Inflammatory macrophage treated with lipopolysaccharide for 4 hours (primary cell): ENCODE data around the gene MYO9A.
"Not testable (repeated sequence)": the region's sequence is repeated elsewhere in the genome, so short reads cannot be mapped to it uniquely, and the experiment has no call there.

Experiments used
- DNase-seq: peaks from one replicate; pipeline ENCODE4 v3.0.0-alpha.2; 2020

MYO9A gene

DNA sequence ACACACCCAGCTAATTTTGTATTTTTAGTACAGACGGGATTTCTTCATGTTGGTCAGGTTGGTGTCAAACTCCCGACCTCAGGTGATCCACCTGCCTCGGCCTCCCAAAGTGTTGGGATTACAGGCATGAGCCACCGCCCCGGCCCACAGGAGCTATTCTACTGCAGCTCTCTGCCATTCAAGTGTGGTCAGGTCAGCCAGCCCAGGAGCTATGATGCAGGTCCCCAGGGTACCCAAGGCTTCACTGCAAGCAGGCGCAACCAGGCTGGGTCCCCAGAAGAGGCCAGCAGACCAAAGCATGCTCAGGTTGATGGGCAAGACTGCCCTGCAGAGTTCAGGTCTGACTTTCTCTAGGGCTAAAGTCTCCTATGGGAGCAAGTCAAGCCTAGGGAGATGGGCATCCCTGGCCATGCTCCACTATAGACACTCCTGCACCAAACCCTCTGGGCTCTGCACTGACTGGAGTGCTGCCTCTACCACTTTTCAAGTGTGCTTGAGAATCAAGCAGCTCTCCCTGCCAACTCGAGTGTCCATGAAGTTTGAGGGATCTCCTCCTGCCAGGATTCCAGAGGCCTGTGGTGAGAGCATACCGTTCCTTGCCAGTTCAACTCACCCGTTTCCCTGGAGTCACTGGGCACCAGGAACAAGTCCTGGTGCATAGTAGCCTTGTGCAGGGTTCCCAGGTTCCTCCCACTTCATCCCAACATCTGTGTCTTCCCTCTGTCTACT, 30.9 kb downstream of the MYO9A start:
- no peak for DNase-seq

DNA sequence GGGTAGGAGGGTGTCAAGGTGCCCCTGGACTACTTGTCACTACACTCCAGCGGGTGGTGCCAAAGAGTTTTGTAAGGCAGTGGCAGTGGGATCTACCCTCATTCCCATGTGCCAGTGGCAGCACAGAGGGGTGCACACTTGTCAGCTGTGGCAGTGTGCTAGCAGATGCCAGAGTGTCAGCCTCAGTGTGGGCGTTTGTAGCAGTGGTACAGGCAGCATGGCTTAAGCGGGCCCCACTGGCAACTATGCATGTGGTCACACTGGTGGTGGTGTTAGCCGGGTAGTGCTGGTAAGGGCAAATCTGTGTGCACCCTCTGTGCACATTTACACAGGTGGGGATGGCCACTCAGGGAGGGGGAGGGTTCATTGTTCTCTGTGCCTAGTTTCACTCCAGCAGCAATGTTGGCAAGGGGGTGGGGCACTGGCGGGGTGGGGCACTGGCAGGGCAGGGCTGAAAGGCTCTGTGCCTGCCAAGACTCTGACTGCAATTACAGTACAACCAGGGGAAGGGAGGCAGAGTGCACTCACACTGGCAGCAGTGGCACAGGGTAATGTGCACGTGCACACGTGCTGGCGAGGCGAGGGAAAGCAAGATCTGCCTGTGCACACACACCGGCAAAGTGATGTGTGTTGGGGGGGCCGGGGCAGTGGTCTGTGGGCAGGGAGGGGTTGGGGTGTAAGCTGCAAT, 31.8 kb downstream of the MYO9A start:
- no peak for DNase-seq

DNA sequence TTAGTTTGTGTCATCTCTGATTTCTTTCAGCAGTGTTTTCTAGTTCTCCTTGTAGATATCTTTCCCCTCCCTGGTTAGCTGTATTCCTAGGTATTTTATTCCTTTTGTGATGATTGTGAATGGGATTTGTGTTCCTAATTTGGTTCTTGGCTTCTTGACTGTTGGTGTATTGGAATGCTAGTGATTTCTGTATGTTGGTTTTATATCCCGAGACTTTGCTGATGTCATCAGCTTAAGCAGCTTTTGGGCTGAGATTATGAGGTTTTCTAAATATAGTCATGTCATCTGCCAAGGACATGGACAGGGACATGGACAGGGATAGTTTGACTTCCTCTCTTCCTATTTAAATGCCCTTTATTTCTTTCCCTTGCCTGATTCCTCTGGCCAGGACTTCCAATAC, 35.8 kb downstream of the MYO9A start:
- no peak for DNase-seq

DNA sequence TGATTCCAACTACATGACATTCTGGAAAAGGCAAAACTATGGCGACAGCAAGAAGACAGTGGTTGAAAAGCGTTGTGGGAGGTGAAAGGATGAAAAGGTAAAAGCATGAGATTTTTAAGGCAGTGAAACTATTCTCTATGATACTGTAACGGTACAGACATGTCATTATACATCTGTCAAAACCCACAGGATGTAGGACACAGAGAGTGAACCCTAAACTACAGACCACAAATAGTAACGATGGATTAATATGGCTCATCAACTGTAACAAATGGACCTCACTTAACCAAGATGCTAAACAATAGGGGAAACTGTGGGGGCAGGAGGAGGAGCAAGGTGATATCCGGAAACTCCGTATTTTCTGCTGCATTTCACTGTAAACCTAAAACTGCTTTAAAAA, 39.1 kb downstream of the MYO9A start:
- DNase-seq: no peak

DNA sequence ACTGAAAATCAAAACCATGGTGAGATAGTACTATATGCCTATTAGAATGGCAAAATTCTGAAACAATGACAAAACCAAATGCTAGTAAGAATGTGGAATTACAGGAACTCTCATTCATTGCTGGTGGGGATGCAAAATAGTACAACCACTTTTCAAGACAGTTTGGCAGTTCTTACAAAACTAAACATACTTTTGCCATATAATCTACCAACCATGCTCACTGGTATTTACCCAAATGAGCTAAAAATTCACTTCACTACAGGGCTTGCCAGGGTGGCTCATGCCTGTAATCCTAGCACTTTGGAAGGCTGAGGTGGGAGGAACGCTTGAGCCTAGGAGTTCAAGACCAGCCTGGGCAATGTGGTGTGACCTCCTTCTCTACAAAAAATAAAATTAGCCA, 40.0 kb downstream of the MYO9A start:
- no peak for DNase-seq

DNA sequence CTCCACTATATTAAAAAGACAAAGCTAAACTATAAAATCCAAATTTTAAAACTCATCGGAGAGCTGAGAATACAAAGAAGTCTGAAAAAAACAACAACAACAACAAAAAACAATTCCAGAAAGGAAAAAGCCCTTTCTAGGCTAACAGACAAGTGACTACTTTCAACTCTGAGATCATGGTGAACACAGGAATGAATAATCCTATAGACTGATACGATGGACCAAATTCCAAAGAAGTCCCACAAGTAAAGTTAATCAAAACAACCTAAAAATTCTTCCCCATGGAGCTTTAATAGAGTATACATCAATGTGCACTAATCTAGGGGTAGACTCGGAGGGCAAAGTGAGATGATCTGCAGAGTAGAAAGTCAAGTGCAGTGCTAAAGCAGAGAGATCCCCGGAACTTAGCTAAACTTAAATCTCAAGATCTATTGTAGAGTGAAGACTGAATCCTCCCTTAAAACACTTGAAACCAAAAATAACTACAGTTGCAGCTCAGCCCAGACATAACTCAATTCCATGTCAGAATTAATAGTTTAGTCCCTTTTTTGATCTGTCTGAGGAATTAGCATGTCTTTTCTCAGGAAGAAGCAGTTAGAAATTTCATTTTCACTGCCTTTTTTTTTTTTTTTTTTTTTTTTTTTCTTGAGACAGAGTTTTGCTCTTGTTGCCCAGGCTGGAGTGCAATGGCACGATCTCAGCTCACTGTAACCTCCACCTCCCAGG, 43.5 kb downstream of the MYO9A start:
- no peak for DNase-seq

DNA sequence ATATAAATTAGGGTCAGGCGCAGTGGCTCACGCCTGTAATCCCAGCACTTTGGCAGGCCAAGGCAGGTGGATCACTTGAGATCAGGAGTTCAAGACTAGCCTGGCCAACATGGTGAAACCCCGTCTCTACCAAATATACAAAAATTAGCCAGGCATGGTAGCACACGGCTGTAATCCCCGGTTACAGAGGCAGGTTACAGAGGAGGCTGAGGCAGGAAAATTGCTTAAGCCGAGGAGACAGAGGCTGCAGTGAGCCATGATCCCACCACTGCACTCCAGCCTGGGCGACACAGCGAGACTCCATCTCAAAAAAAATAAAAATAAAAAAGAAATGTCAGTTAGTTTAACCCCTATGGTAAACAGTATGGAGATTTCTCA, 46.5 kb downstream of the MYO9A start:
- DNase-seq: not testable (repeated sequence)

DNA sequence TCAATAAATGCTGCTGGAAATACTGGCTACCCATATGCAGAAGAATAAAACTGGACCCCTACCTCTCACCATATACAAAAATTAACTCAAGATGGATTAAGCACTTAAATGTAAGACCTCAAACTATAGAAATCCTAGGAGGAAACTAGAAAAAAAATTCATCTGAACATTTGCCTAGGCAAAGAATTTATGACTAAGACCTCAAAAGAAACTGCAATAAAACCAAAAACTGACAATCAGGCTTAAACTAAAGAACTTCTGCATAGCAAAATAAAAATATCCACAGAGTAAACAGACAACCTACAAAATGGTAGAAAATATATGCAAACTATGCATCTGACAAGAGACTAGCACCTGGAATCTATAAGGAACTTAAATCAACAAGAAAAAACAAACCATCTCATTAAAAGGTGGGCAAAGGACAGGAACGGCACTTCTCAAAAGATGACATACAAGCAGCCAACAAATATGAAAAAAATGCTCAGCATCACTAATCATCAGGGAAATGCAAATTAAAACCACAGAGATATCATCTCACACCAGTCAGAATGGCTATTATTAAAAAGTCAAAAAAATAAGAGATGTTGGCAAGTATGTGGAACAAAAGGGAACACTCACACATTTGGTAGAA, 47.0 kb downstream of the MYO9A start:
- no peak for DNase-seq

DNA sequence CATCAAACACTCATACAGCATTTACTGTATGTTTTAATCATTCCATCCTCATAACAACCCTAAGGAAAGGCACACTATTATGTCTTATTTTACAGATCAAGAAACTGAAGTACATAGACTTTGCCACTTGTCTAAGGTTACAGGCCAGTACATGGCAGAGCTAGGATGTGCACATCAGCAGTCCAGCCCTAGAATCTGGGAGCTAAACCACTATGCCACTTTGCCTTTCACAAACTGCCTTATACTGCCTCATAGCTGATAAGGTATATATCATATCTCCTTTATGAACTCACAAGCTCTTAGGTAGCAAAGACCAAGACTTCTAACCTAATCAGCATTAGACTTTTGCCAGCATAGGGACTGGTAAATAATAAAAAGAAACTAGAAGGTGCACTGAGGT, 49.1 kb downstream of the MYO9A start:
- DNase-seq: no peak

DNA sequence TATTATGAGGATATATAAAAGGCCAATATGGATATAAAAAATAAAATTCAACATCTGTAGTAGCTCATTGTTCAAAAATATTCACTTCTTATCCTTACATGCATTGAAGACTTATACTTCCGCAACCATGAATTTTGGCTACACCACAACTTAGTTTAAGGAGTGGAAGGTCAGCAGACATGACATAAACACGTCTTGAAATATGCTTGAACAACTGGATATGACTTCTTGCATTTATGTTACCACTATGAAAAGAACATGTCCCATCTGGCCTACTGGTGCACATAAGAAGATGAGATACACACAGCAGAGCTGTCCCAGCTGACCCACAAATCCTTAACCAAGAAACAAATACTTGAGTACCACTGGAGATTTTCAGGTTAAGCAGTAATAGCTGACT, 52.1 kb downstream of the MYO9A start:
- DNase-seq: no peak

DNA sequence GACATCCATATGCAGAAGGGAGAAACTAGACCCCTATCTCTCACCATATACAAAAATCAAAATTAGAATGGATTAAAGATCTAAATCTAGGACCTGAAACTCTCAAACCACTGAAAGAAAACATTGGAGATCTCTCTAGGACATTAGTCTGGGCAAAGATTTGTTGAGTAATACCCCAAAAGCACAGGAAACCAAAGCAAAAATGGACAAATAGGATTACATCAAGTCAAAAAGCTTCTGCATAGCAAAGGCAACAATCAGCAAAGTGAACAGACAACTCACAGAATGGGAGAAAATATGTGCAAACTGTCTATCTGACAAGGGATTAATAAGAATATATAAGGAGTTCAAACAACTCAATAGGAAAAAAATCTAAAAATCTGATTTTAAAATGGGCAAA, 54.8 kb downstream of the MYO9A start:
- no peak for DNase-seq

DNA sequence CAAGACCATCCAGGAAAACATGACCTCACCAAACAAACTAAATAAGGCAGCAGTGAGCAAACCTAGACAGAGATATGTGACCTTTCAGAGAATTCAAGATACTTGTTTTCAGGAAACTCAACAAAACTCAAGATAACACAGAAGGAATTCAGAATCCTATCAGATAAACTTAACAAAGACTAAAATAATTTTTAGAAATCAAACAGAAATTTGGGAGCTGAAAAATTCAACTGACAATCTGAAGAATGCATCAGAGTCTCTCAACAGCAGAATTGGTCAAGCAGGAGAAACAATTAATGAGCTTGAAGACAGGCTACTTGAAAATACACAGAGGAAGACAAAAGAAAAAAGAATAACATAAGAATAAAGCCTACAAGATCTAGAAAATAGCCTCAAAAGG, 55.6 kb downstream of the MYO9A start:
- no peak for DNase-seq

DNA sequence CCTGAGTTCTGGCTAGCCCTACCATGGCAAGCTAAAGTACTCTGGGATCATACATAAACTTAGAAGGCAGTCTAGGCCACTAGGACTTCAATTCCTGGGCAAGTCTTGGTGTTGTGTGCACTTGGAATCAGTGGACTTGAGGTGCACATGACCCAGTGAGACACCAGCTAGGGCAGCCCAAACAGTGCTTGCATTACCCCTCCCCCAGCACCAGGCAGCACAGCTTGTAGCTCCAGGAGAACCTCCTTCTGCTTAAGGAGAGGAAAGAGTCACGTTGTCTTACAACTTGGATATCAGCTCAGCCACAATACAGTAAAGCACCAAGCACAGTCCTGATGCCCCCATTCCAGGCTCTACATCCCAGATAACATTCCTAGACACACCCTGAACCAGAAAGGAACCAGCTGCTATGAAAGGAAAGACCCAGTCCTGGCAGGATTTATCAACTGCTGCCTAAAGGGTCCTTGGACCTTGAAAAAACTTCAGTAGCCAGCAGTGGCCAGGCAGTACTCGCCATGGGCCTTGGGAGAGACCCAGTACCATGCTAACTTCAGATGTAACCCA, 57.2 kb downstream of the MYO9A start:
- no peak for DNase-seq

DNA sequence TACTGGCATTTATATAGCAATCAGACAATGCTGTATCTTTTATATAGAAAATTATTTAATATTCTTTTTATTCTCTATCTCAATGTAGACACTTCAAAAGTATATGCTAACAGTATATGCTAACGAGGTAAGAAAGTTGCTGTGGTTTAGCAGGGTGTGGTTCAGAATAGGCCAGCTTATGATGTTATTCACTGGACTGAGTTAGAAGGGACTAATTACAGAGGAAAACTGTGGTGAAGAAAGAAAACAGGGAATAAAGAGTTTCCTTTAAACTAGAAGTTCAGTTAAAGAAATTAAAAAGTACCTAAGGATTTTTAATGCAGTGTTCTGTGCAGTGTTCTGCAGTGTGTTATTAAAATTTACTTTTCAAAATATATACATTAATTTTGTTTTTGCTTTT, 59.4 kb downstream of the MYO9A start:
- DNase-seq: no peak

DNA sequence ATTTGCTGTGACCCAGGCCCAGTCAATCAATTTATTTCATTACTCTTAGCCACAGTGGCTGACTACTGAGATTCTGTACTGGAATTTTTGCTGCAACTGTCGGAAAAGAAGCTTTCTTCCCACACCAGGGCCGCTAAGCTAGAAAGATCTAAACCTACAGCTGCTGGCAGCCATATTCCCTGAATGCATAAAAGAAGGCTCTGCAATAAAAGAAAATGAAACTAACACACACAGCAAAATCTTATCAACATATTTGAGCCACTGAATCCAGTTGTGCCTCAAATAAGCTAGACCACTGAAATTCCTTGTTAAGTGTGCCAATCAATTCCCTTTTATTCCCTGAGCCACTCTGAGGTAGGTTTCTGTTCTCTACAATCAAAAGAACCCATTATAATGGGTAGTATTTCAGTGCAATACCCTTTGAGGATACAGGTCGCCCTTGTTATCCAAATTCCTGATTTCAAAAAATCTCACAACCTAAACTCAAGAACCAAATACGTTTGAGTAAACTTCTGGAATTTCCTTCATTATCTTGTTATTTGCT, 60.3 kb downstream of the MYO9A start:
- no peak for DNase-seq

DNA sequence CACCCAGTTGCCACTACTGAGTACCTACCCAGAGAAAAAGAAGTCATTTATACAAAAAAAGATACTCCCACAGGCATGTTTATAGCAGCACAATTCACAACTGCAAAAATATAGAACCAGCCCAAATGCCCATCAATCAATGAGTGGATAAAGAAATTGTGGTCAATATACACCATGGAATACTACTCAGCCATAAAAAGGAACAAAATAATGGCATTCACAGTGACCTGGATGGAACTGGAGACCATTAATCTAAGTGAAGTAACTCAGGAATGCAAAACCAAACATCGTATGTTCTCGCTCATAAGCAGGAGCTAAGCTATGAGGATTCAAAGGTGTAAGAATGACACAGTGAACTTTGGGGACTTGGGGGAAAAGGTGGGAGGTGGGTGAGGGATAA, 61.7 kb downstream of the MYO9A start:
- not testable (repeated sequence) for DNase-seq

DNA sequence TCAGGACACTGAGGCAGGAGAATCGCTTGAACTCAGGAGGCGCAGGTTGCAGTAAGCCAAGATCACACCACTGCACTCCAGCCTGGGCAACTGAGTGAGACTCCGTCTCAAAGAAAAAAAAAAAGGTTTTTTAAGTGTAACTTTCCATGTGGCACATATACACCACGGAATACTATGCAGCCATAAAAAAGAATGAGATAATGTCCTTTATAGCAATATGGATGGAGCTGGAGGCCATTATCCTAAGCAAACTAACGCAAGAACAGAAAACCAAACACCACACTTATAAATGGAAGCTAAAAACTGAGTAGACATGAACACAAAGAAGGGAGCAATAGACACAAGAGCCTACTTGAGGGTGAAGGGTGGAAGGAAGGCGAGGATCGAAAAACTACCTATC, 64.7 kb downstream of the MYO9A start:
- DNase-seq: not testable (repeated sequence)

DNA sequence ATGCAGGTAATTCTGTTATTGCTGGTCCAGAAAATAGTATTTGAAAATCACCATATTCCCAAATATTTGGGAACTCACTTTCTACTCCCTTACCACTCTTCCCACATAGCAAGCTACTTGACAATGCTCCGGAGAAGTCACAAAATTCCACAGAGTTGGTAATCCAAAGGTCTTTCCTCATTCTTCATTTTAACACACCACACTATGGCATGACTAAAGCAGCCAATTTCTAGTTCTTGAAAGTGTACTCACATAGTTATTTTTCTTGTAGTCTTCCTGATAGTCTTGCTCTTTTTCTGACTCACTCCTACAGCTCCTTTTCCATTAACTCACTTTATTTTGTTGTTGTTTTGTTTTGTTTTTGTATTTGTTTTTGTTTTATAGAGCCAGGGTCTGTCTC, 67.2 kb downstream of the MYO9A start:
- DNase-seq: no peak

DNA sequence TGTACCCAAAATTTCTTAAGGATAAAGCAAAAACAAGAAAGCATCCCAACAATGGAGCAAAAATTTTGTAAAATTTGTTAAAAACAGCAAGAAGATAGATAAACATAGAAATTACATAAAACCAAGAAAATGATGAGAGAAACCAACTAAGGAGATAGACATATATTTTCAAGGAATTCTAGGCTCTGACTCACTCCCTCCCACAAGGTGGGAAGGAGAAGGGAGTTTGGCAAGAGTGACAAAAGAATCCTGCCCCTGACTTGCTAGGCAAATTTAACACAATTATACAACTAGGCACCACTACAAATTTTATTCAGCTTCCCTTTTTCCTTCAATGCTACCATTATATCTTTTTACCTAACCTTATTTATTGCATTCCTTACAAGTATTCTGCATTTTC, 70.9 kb downstream of the MYO9A start:
- no peak for DNase-seq

DNA sequence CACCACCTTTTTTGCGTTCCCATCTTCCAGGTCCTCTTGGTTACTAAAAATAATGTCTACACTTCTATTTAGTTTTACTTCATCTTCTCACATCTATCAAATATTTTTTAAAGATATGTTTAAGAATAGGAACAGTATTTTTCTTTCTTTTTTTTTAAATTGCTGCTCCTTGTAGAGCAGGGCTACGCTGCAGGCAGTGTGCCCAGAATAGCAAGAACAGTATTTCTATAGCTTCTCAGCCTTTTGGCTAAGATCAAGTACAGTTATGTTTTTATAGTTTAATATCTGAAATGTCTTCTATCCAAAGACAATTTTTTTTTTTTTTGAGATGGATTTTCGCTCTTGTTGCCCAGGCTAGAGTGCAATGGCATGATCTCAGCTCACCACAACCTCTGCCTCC, 73.0 kb downstream of the MYO9A start:
- DNase-seq: no peak

DNA sequence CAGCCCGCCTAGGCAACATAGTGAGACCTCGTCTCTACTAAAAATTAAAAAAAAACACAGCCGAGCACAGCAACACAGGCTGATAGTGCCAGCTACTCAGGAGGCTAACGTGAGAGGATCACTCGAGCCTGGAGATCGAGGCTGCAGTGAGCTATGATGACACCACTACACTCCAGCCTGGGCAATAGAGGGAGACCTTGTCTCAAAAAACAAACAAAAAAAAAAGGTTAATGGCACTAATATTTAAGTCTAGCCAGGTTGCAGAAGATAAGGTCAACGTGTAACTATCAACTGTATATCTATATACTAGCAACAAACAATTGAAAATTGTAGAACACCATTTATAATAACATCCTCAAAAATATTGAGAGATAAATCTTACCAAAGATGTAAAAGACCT, 75.1 kb downstream of the MYO9A start:
- no peak for DNase-seq

DNA sequence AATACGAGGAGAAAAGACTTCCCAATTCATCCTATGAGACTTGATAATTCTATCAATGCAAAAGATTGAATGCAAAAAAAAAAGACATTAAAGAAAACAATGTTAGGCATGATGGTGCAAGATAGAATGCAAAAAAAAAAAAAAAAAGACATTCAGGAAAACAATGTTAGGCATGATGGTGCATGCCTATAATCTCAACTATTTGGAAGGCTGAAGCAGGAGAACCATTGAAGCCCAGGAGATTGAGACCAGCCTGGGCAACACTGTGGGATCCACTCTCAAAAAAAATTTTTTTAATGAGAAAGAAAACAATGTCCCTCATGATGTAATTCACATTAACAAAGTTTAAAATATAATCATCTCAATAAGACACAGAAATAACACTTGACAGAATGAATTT, 75.9 kb downstream of the MYO9A start:
- no peak for DNase-seq

DNA sequence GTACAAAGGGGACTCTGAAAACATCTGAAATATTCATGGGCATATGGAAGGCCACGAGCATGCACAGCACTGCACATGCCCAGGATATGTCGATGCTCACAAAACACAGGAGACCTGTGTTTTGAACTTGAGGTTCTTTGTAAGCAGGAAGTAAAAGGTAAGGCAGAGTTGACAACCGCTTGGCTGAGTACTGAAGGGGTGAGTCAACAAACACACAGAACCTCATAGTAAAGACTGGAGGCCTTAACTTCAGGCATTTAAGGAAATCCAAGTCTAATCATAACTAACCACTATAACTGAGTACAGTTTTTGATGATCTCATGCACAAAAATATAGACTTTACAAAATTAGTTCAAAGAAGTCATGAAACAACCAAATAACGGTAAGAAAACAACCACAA, 80.6 kb downstream of the MYO9A start:
- no peak for DNase-seq
